Suppressor macrophage treated with lipopolysaccharide for 1 hour (primary cell): ENCODE results near the gene BCL7C.

ENCODE experiments used
- DNase-seq, 3 donors: peaks; one replicate each; pipeline ENCODE4 v3.0.0-alpha.2; 2020 to 2022

BCL7C gene

GRCh38 chr16:30922420-30922959 is 28.6 kb upstream of the BCL7C start:
- DNase-seq, result peak; percentile 99 to 100 (median 99)

GRCh38 chr16:30921748-30922419 is 28.0 kb upstream of the BCL7C start:
- peak; percentile 89 to 91 (median 90) for DNase-seq

- DNase-seq, result no peak
These were observed 27.5 kb upstream of the BCL7C start for GRCh38 chr16:30921459-30921747.

GRCh38 chr16:30920891-30921290 is 27.0 kb upstream of the BCL7C start:
- no peak for DNase-seq

GRCh38 chr16:30918614-30919013 is 24.7 kb upstream of the BCL7C start:
- no peak for DNase-seq

GRCh38 chr16:30914830-30915229 is 21.0 kb upstream of the BCL7C start:
- no peak for DNase-seq

GRCh38 chr16:30912794-30913412 is 19.0 kb upstream of the BCL7C start:
- no peak for DNase-seq

GRCh38 chr16:30910427-30911029 is 16.7 kb upstream of the BCL7C start:
- DNase-seq, result no peak

GRCh38 chr16:30907064-30907463 is 13.2 kb upstream of the BCL7C start:
- no peak for DNase-seq

- DNase-seq, result peak in 2 of 3 donors; percentile 31 to 43
These were observed 10.4 kb upstream of the BCL7C start for GRCh38 chr16:30904114-30904780.

GRCh38 chr16:30903596-30903995 is 9.7 kb upstream of the BCL7C start:
- peak; percentile 73 to 89 (median 78) for DNase-seq

GRCh38 chr16:30903002-30903401 is 9.1 kb upstream of the BCL7C start:
- DNase-seq, result no peak

- DNase-seq, result peak; percentile 83 to 95 (median 90)
These were observed 8.4 kb upstream of the BCL7C start for GRCh38 chr16:30902029-30902972.

GRCh38 chr16:30901201-30902028 is 7.5 kb upstream of the BCL7C start:
- no peak for DNase-seq

GRCh38 chr16:30900588-30900987 is 6.7 kb upstream of the BCL7C start:
- no peak for DNase-seq

GRCh38 chr16:30899794-30900193 is 5.9 kb upstream of the BCL7C start:
- no peak for DNase-seq

- peak; percentile 88 to 95 (median 92) for DNase-seq
These were observed 3.2 kb upstream of the BCL7C start for GRCh38 chr16:30896889-30897733.

- DNase-seq, result no peak
These were observed 2.5 kb upstream of the BCL7C start, which contains the start of gene CTF1 for GRCh38 chr16:30896261-30896888. CTF1 (plus strand) TSS chr16:30896614; CDS start chr16:30896644, 30 bp downstream.

GRCh38 chr16:30895627-30896260 is 1.9 kb upstream of the BCL7C start:
- no peak for DNase-seq
